ENCODE measurements around the gene CES4A.

DNA sequence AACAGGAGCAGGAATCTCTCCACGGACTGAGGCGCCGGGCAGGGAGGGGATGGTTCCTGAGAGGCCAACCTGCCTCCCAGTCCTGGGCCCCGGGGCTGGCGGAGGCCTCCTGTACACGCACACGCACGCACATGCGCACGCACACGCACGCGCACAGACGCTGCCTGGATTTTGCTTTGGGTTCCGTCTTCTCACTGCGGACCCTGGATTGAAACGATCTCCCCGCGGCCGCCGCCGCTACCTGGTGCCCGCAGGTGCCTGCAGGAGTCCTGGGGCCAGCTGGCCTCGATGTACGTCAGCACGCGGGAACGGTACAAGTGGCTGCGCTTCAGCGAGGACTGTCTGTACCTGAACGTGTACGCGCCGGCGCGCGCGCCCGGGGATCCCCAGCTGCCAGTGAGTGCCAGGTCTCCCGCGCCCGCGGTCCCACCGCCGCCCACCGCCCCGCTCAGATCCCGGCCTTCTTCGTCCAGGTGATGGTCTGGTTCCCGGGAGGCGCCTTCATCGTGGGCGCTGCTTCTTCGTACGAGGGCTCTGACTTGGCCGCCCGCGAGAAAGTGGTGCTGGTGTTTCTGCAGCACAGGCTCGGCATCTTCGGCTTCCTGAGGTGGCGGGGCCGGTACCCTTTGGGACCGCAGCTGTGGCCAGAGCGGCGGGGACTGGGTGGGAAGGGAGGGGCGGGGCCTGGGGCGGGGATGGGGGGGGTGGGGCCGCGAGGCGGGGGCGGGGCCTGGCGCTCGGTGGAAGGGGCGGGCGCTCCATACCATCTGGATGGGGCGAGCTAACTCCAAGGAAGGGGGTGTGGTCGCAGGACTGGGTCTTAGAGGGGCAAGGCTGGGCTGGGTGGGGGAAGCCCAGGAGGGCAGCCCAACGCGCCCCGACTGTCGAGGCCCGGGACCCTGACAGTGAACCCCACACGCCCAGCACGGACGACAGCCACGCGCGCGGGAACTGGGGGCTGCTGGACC, 12.3 kb downstream of the CES4A start:
- TF ChIP-seq ZNF565 (CRISPR knock-in tag; conservative IDR thresholded peaks at IDR 0.05; ENCODE audit: low read depth) (no peak), CREB5 (CRISPR knock-in tag; IDR thresholded peaks at IDR 0.05; ENCODE audit: low read depth) (no peak)
- TF ChIP-seq, protein P1, sequence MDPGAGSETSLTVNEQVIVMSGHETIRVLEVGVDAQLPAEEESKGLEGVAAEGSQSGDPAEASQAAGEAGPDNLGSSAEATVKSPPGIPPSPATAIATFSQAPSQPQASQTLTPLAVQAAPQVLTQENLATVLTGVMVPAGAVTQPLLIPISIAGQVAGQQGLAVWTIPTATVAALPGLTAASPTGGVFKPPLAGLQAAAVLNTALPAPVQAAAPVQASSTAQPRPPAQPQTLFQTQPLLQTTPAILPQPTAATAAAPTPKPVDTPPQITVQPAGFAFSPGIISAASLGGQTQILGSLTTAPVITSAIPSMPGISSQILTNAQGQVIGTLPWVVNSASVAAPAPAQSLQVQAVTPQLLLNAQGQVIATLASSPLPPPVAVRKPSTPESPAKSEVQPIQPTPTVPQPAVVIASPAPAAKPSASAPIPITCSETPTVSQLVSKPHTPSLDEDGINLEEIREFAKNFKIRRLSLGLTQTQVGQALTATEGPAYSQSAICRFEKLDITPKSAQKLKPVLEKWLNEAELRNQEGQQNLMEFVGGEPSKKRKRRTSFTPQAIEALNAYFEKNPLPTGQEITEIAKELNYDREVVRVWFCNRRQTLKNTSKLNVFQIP (CRISPR knock-in tag; IDR thresholded peaks at IDR 0.05; ENCODE audit: borderline replicate concordance, low read depth) = no peak
- TF ChIP-seq, protein P2, sequence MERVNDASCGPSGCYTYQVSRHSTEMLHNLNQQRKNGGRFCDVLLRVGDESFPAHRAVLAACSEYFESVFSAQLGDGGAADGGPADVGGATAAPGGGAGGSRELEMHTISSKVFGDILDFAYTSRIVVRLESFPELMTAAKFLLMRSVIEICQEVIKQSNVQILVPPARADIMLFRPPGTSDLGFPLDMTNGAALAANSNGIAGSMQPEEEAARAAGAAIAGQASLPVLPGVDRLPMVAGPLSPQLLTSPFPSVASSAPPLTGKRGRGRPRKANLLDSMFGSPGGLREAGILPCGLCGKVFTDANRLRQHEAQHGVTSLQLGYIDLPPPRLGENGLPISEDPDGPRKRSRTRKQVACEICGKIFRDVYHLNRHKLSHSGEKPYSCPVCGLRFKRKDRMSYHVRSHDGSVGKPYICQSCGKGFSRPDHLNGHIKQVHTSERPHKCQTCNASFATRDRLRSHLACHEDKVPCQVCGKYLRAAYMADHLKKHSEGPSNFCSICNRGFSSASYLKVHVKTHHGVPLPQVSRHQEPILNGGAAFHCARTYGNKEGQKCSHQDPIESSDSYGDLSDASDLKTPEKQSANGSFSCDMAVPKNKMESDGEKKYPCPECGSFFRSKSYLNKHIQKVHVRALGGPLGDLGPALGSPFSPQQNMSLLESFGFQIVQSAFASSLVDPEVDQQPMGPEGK (CRISPR knock-in tag; IDR thresholded peaks at IDR 0.05; ENCODE audit: borderline replicate concordance) = no peak
